Measurements from ENCODE around the gene FER. TPM values are rescaled to one million over a fixed set of nuclear protein-coding genes. Genes with fewer than 3 reads are reported as not detected.
"Not testable (repeated sequence)": the region's sequence is repeated elsewhere in the genome, so short reads cannot be mapped to it uniquely, and the experiment has no call there.

FER gene
- total and polyA plus RNA-seq, 8 donors, result 1.4 to 15.3 (median 6.2) TPM

- no peak for TF ChIP-seq CTCF (IDR thresholded peaks at IDR 0.05)
- H3K4me1 ChIP-seq, result no peaks in the 10 kb centered on the region
- ATAC-seq (no peak), FAIRE-seq (no peak), DNase-seq (no peak)
- H3K27me3 ChIP-seq, result no peaks in the 10 kb centered on the region
- H3K27ac ChIP-seq, result no peak overlapping the region
- no peaks in the 10 kb centered on the region for H3K36me3 ChIP-seq
- no peak overlapping the region for H3K4me3 ChIP-seq
- intact Hi-C loops (cut with DNase I), result no loop called here
- no peaks in the 10 kb centered on the region for H3K9me3 ChIP-seq
- 71 to 80% methylated on average over 3 of the region's 3 CpGs for WGBS, 2 donors
Observed at GRCh38 chr5:108763222-108763916, 15.7 kb downstream of the FER start.

- Histone ChIP-seq H3K4me3 (no peak overlapping the region), H3K4me1 (no peaks in the 10 kb centered on the region), H3K27ac (no peak overlapping the region), H3K27me3 (no peaks in the 10 kb centered on the region), H3K9me3 (no peaks in the 10 kb centered on the region), H3K36me3 (no peaks in the 10 kb centered on the region)
- FAIRE-seq (no peak), DNase-seq (no peak), ATAC-seq (no peak)
- no peak for TF ChIP-seq CTCF (IDR thresholded peaks at IDR 0.05)
- intact Hi-C loops (cut with DNase I), result no loop called here
Observed at GRCh38 chr5:108765647-108766046, 17.9 kb downstream of the FER start.

- WGBS, 2 donors, result 93 to 96% methylated on average over 5 of the region's 5 CpGs
- DNase-seq; H3K4me1 ChIP-seq; intact Hi-C loops (cut with DNase I); H3K9me3 ChIP-seq; H3K27ac ChIP-seq; FAIRE-seq; ATAC-seq; H3K4me3 ChIP-seq; H3K27me3 ChIP-seq; H3K36me3 ChIP-seq: not testable (repeated sequence)
Observed at GRCh38 chr5:108766916-108767315, 19.2 kb downstream of the FER start.

- ATAC-seq, result no peak
- WGBS, 2 donors, result 66 to 75% methylated on average over 1 of the region's 1 CpG
- no peaks in the 10 kb centered on the region for H3K9me3 ChIP-seq
- H3K4me1 ChIP-seq, result peaks cover 0 to 4% (median 0%) of the 10 kb centered on the region in 3 donors
- H3K27me3 ChIP-seq, result no peaks in the 10 kb centered on the region
- no peak for DNase-seq
- H3K36me3 ChIP-seq, result no peaks in the 10 kb centered on the region
- no peak overlapping the region for H3K4me3 ChIP-seq
- no peak for TF ChIP-seq CTCF (IDR thresholded peaks at IDR 0.05)
- no peak for FAIRE-seq
- intact Hi-C loops (cut with DNase I), result no loop called here
- H3K27ac ChIP-seq, result no peak overlapping the region
Observed at GRCh38 chr5:108769352-108769751, 21.7 kb downstream of the FER start.

- H3K36me3 ChIP-seq, result no peaks in the 10 kb centered on the region
- no peak for FAIRE-seq
Observed at GRCh38 chr5:108772626-108773025, 24.9 kb downstream of the FER start.

More at GRCh38 chr5:108772626-108773025, 24.9 kb downstream of the FER start:
- intact Hi-C loops (cut with DNase I), result no loop called here
- Histone ChIP-seq H3K27me3 (no peaks in the 10 kb centered on the region), H3K4me3 (no peak overlapping the region), H3K27ac (no peak overlapping the region), H3K4me1 (peaks cover 0 to 4% (median 0%) of the 10 kb centered on the region in 3 donors), H3K9me3 (no peaks in the 10 kb centered on the region)
- TF ChIP-seq CTCF (IDR thresholded peaks at IDR 0.05), result no peak
- ATAC-seq, result no peak
- 34 to 44% methylated on average over 1 of the region's 1 CpG for WGBS, 2 donors
- no peak for DNase-seq

All from pancreas (tissue), 10 donors.